ENCODE data around the gene SERPINB3.
"Not testable (repeated sequence)": the region's sequence is repeated elsewhere in the genome, so short reads cannot be mapped to it uniquely, and the experiment has no call there.

The SERPINB3 gene

DNA sequence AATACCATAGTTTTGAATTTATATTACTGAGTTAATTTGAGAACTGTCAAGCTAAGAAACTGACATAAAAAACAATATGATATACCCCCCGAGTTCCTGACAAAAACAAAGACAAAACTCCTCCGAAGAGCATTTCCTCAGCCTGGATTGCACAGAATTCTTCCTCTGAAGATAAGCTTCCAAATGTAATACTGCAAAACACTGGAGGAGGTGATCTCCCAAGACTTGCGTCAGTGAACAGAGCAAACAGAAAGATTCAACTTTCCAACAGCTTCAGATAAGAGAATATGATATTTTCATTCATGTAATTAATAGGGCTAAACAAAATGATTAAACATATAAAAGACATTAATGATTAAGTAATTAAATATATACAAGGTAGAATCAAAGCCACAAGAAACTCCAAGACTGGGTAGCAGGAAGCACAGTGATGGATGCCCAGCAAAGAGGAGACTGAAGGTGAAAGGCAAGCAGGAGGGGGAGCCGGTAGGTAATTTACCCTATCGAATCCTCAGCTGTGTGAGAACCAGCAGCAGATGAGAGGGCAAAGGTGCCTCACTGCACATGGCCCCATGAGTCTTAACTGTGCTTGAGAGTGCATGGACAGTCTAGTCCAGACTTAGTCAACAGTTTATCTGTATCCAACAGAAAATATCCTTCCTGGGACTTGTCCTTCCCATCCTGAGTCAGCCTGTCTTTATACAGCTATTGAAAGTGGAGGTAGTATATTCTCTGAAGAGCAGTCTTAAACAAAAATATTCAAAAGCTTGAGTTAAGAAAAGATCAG lies 18.3 kb upstream of the SERPINB3 start:
- H3K79me2 ChIP-seq = no peaks in the 10 kb centered on the region
- TF ChIP-seq, protein P1, sequence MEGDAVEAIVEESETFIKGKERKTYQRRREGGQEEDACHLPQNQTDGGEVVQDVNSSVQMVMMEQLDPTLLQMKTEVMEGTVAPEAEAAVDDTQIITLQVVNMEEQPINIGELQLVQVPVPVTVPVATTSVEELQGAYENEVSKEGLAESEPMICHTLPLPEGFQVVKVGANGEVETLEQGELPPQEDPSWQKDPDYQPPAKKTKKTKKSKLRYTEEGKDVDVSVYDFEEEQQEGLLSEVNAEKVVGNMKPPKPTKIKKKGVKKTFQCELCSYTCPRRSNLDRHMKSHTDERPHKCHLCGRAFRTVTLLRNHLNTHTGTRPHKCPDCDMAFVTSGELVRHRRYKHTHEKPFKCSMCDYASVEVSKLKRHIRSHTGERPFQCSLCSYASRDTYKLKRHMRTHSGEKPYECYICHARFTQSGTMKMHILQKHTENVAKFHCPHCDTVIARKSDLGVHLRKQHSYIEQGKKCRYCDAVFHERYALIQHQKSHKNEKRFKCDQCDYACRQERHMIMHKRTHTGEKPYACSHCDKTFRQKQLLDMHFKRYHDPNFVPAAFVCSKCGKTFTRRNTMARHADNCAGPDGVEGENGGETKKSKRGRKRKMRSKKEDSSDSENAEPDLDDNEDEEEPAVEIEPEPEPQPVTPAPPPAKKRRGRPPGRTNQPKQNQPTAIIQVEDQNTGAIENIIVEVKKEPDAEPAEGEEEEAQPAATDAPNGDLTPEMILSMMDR (IDR thresholded peaks at IDR 0.05) = no peak
- no peaks in the 10 kb centered on the region for H3K4me1 ChIP-seq
- no peak overlapping the region for H3K9ac ChIP-seq
- H3K27ac ChIP-seq = no peak overlapping the region
- H3K36me3 ChIP-seq (ENCODE audit: control insufficient read depth, insufficient read depth, low read length) = no peaks in the 10 kb centered on the region
- no peak overlapping the region for H2AFZ ChIP-seq
- no peaks in the 10 kb centered on the region for H3K27me3 ChIP-seq (ENCODE audit: control insufficient read depth, insufficient read depth, low read length)
- H3K4me2 ChIP-seq (ENCODE audit: low read length) = no peak overlapping the region
- H3K4me3 ChIP-seq (ENCODE audit: low read depth, low read length) = no peak overlapping the region
- H3K9me3 ChIP-seq (ENCODE audit: control insufficient read depth, low read length) = no peaks in the 10 kb centered on the region

DNA sequence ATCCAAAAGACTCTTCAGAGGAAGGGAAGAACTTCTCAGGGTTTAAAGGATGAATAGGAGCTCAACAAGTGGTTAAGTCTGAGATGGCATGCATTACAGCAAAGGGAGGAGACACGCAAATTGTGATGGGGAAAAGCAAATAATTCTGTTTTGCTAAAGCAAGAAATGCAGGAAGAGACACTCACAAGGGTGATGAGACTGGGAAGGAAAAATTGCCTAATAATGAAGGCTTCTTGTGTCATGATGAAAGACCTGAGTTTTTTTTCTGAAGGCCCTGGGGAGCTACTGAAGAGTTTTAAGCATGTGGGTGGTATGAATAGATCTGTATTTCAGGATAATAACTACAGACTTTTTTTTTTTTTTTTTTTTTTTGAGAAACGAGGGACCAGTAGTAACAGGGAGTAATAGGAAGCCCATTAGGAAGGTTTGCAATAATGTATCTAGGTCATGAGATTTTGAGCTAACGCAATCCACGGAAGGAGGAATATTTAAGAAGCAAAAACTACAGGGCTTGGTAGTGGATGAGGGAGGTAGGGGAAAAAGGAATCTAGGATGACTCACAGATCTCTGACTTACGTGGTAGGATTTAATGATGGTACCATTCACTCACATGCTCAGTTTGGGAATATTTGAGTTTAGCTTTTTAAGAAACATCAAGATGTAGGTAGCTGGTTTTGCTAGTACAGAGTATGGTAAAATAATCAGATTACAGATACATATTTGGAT lies 16.0 kb upstream of the SERPINB3 start:
- H3K79me2 ChIP-seq = no peaks in the 10 kb centered on the region
- H3K9ac ChIP-seq = no peak overlapping the region
- TF ChIP-seq, protein P1 (IDR thresholded peaks at IDR 0.05) = no peak
- no peak overlapping the region for H3K27ac ChIP-seq
- no peaks in the 10 kb centered on the region for H3K36me3 ChIP-seq (ENCODE audit: control insufficient read depth, insufficient read depth, low read length)
- H3K4me3 ChIP-seq (ENCODE audit: low read depth, low read length) = no peak overlapping the region
- no peaks in the 10 kb centered on the region for H3K9me3 ChIP-seq (ENCODE audit: control insufficient read depth, low read length)
- H3K4me1 ChIP-seq = no peaks in the 10 kb centered on the region
- H3K27me3 ChIP-seq (ENCODE audit: control insufficient read depth, insufficient read depth, low read length) = no peaks in the 10 kb centered on the region
- H2AFZ ChIP-seq = no peak overlapping the region
- H3K4me2 ChIP-seq (ENCODE audit: low read length) = no peak overlapping the region

GRCh38 chr18:63676526-63677323 lies 15.0 kb upstream of the SERPINB3 start:
- TF ChIP-seq, protein P1 (IDR thresholded peaks at IDR 0.05) = no peak
- no peaks in the 10 kb centered on the region for H3K79me2 ChIP-seq
- no peaks in the 10 kb centered on the region for H3K4me1 ChIP-seq
- H3K4me3 ChIP-seq (ENCODE audit: low read depth, low read length) = no peak overlapping the region
- H3K9me3 ChIP-seq (ENCODE audit: control insufficient read depth, low read length) = no peaks in the 10 kb centered on the region
- H3K9ac ChIP-seq = no peak overlapping the region
- no peak overlapping the region for H3K4me2 ChIP-seq (ENCODE audit: low read length)
- H3K36me3 ChIP-seq (ENCODE audit: control insufficient read depth, insufficient read depth, low read length) = no peaks in the 10 kb centered on the region
- no peak overlapping the region for H2AFZ ChIP-seq
- H3K27ac ChIP-seq = no peak overlapping the region
- no peaks in the 10 kb centered on the region for H3K27me3 ChIP-seq (ENCODE audit: control insufficient read depth, insufficient read depth, low read length)

DNA sequence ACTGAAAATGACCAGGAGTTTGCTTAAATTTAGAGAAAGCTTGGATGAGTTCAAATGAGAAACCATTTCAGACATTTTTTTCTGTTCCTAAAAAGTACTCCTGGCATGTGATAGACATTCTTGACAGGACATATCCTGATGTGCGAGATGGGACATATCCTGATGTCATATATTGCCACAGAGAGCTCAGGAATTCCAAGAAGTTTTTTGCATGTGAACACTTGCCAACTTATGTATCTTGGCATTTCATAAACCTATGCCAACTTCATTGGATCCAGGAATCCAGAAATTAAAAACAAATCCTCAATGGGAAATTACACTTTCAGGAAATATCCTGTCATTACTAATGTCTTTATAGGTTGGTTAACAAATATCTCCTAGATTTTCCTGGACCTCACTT lies 2.9 kb upstream of the SERPINB3 start:
- Histone ChIP-seq H3K27ac (no peak overlapping the region), H3K36me3 (ENCODE audit: control insufficient read depth, insufficient read depth, low read length) (no peaks in the 10 kb centered on the region), H3K9me3 (ENCODE audit: control insufficient read depth, low read length) (no peaks in the 10 kb centered on the region), H3K79me2 (no peaks in the 10 kb centered on the region), H3K9ac (no peak overlapping the region), H3K27me3 (ENCODE audit: control insufficient read depth, insufficient read depth, low read length) (no peaks in the 10 kb centered on the region), H2AFZ (no peak overlapping the region), H3K4me1 (no peaks in the 10 kb centered on the region), H3K4me2 (ENCODE audit: low read length) (no peak overlapping the region), H3K4me3 (ENCODE audit: low read depth, low read length) (no peak overlapping the region)
- TF ChIP-seq, protein P1 (IDR thresholded peaks at IDR 0.05) = no peak

DNA sequence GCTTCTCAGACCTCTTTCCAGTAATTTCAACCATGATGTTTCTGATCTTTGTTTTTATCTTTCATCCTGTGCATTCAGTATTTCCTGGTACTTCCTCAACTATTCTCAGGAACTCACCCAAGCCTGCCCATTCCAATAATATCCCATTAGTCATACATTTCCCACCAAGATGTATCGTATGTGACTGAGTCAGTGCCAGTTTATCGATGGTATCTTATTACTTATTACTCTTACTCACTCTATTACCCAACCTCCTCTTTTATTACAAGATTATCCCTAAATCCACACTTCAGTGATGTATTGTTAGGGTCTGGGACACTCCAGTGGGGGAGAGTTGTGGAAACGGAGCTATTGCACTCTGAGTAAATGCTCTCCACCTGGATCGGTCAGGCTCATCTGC lies 2.8 kb downstream of the SERPINB3 start:
- not testable (repeated sequence) for H3K27me3 ChIP-seq (ENCODE audit: control insufficient read depth, insufficient read depth, low read length); H3K4me3 ChIP-seq (ENCODE audit: low read depth, low read length)

GRCh38 chr18:63650271-63650670 lies 11.4 kb downstream of the SERPINB3 start:
- not testable (repeated sequence) for H2AFZ ChIP-seq; H3K27ac ChIP-seq; H3K79me2 ChIP-seq; H3K27me3 ChIP-seq (ENCODE audit: control insufficient read depth, insufficient read depth, low read length); H3K9ac ChIP-seq; H3K4me1 ChIP-seq; H3K36me3 ChIP-seq (ENCODE audit: control insufficient read depth, insufficient read depth, low read length); H3K9me3 ChIP-seq (ENCODE audit: control insufficient read depth, low read length); H3K4me3 ChIP-seq (ENCODE audit: low read depth, low read length); H3K4me2 ChIP-seq (ENCODE audit: low read length)

More for the DNA sequence above, 2.8 kb downstream of the SERPINB3 start:
- not testable (repeated sequence) for H3K36me3 ChIP-seq (ENCODE audit: control insufficient read depth, insufficient read depth, low read length); H2AFZ ChIP-seq; H3K9me3 ChIP-seq (ENCODE audit: control insufficient read depth, low read length); H3K79me2 ChIP-seq; H3K4me2 ChIP-seq (ENCODE audit: low read length); H3K9ac ChIP-seq; H3K4me1 ChIP-seq; H3K27ac ChIP-seq
